NT2/D1 (cell line): ENCODE results near the gene ETFDH.
"Not testable (repeated sequence)": the region's sequence is repeated elsewhere in the genome, so short reads cannot be mapped to it uniquely, and the experiment has no call there.

Experiments
- DNase-seq: peaks from one replicate; pipeline ENCODE4 v3.0.0-alpha.2; 2011; ENCODE audit warnings: low read depth, low spot score
- H3K27me3 ChIP-seq: 2 replicates; pipeline ENCODE4 v1.6.0; 2011; ENCODE audit warnings: mild to moderate bottlenecking; ENCODE audit not compliant: insufficient read length, insufficient read depth
- H3K36me3 ChIP-seq: 2 replicates; pipeline ENCODE4 v1.6.1; 2011; ENCODE audit warnings: mild to moderate bottlenecking, low read length, mixed read lengths; ENCODE audit not compliant: insufficient read depth, insufficient read length
- H3K4me1 ChIP-seq: 2 replicates; pipeline ENCODE4 v1.5.1; 2011; ENCODE audit not compliant: insufficient read depth, insufficient read length
- H3K4me3 ChIP-seq: 2 replicates; pipeline ENCODE4 v1.5.1; 2011; ENCODE audit warnings: low read depth; ENCODE audit not compliant: insufficient read length
- H3K9ac ChIP-seq: 2 replicates; pipeline ENCODE4 v1.6.0; 2011; ENCODE audit warnings: low read depth; ENCODE audit not compliant: insufficient read length
- H3K9me3 ChIP-seq: 2 replicates; pipeline ENCODE4 v1.5.1; 2011; ENCODE audit warnings: mild to moderate bottlenecking, low read length; ENCODE audit not compliant: insufficient read depth
- SUZ12 ChIP-seq: IDR thresholded peaks from 2 replicates; pipeline ENCODE4 v1.6.1; 2011; ENCODE audit not compliant: insufficient read length, insufficient read depth; ENCODE audit errors: extremely low read depth
- YY1 ChIP-seq: IDR thresholded peaks from 2 replicates; pipeline ENCODE4 v1.6.1; 2011; ENCODE audit not compliant: insufficient read length, insufficient read depth
- ZNF274 ChIP-seq: IDR thresholded peaks from 2 replicates; pipeline ENCODE4 v1.6.1; 2011; ENCODE audit warnings: mild to moderate bottlenecking, low read depth, low read length

Gene ETFDH

DNA sequence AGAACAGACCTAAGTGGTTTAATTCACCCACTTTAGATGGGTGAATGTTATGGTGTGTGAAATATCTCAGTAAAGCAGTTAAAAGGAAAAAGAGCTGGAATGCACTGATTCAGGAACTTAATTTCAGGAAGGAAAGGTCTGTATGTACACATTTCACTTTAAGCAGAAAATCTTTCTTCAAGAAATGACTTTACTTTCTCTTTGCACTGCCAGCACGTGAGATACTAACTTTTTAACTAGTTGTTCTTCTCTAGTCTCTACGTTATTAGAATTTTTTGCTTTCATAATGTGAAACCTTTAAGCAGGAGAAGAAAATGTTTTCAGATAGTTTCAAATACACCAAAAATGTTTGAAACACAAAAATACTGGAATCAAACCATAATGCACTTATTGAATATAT lies 19.2 kb upstream of the ETFDH start:
- Histone ChIP-seq H3K36me3 (no peaks in the 10 kb centered on the region), H3K9me3 (no peaks in the 10 kb centered on the region), H3K4me3 (no peak overlapping the region), H3K4me1 (no peaks in the 10 kb centered on the region), H3K9ac (no peak overlapping the region), H3K27me3 (no peaks in the 10 kb centered on the region)
- no peak for TF ChIP-seq YY1
- TF ChIP-seq ZNF274: no peak
- no peak for TF ChIP-seq SUZ12
- no peak for DNase-seq

- Histone ChIP-seq H3K9ac (no peak overlapping the region), H3K36me3 (no peaks in the 10 kb centered on the region), H3K4me3 (no peak overlapping the region), H3K4me1 (no peaks in the 10 kb centered on the region), H3K27me3 (no peaks in the 10 kb centered on the region), H3K9me3 (no peaks in the 10 kb centered on the region)
- no peak for DNase-seq
- TF ChIP-seq SUZ12 (no peak), YY1 (no peak), ZNF274 (no peak)
Observed at GRCh38 chr4:158656439-158656838, 15.7 kb upstream of the ETFDH start.

DNA sequence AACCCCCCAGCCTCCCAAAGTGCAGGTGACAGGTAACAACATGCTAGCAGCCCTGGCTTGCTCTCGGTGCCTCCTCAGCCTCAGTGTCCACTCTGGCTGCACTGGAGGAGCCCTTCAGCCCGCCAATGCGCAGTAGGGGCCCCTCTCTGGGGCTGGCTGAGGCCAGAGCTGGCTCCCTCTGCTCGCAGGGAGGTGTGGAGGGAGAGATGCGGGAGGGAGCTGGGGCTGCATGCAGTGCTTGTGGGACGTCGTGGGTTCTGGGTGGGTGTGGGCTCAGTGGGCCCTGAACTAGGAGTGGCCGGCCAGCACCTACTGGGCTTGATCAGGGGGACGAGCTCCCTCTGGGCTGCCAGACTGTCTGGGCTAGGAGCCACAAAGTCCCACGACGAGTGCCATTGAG lies 14.8 kb upstream of the ETFDH start:
- no peak overlapping the region for H3K9ac ChIP-seq
- no peak for DNase-seq
- no peaks in the 10 kb centered on the region for H3K36me3 ChIP-seq
- H3K4me3 ChIP-seq: no peak overlapping the region
- no peaks in the 10 kb centered on the region for H3K27me3 ChIP-seq
- no peak for TF ChIP-seq YY1
- TF ChIP-seq ZNF274: no peak
- no peak for TF ChIP-seq SUZ12
- H3K4me1 ChIP-seq: no peaks in the 10 kb centered on the region
- no peaks in the 10 kb centered on the region for H3K9me3 ChIP-seq

- not testable (repeated sequence) for H3K4me3 ChIP-seq, H3K27me3 ChIP-seq, H3K4me1 ChIP-seq, H3K36me3 ChIP-seq, DNase-seq, H3K9me3 ChIP-seq, H3K9ac ChIP-seq
Observed at GRCh38 chr4:158663255-158663654, 8.8 kb upstream of the ETFDH start.

GRCh38 chr4:158663707-158664625 lies 8.1 kb upstream of the ETFDH start:
- DNase-seq: not testable (repeated sequence)

DNA sequence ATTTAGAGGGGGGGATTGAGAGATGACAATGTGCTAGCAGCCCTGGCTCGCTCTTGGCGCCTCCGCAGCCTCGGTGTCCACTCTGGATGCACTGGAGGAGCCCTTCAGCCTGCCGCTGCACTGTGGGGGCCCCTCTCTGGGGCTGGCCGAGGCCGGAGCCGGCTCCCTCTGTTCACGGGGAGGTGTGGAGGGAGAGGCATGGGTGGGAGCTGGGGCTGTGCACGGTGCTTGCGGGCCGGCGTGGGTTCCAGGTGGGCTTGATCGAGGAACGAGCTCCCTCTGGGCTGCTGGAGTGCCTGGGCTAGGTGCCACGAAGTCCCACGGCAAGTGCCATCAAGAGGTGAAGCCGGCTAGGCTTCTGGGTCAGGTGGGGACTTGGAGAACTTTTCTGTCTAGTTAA lies 7.3 kb upstream of the ETFDH start:
- TF ChIP-seq YY1: no peak
- TF ChIP-seq SUZ12: no peak
- no peak for TF ChIP-seq ZNF274
- no peak overlapping the region for H3K9ac ChIP-seq
- no peak overlapping the region for H3K4me3 ChIP-seq
- no peaks in the 10 kb centered on the region; the same call in 1 of the 2 replicates for H3K9me3 ChIP-seq
- H3K36me3 ChIP-seq: peaks cover 7% of the 10 kb centered on the region
- no peaks in the 10 kb centered on the region for H3K4me1 ChIP-seq
- no peaks in the 10 kb centered on the region for H3K27me3 ChIP-seq
- no peak for DNase-seq

More at GRCh38 chr4:158663707-158664625, 8.1 kb upstream of the ETFDH start:
- not testable (repeated sequence) for H3K36me3 ChIP-seq, H3K4me3 ChIP-seq, H3K9me3 ChIP-seq, H3K4me1 ChIP-seq, H3K27me3 ChIP-seq, H3K9ac ChIP-seq

DNA sequence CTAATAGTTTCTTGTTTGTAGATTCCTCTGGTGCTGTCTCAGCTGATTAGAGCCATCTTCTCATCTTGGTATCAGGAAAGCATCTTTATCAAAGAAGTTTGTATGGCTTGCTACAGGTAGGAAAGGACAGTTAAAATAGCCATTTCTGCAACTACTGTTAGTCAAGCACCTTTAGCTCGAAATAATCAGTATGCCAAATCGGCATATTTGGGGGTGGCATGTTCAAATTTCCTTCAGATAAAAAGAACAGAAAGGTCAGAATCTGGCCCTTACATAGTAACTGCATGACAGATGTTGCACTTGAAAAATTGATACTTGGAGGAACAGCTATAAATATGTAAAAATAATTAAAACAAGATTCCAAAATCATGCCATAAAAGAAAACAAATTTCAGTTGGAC lies 5.2 kb upstream of the ETFDH start:
- TF ChIP-seq YY1: no peak
- no peak for TF ChIP-seq ZNF274
- no peak for TF ChIP-seq SUZ12
- Histone ChIP-seq H3K9me3 (no peaks in the 10 kb centered on the region; the same call in 1 of the 2 replicates), H3K27me3 (no peaks in the 10 kb centered on the region), H3K4me3 (no peak overlapping the region), H3K9ac (no peak overlapping the region), H3K4me1 (no peaks in the 10 kb centered on the region), H3K36me3 (peaks cover 7% of the 10 kb centered on the region)
- DNase-seq: no peak

DNA sequence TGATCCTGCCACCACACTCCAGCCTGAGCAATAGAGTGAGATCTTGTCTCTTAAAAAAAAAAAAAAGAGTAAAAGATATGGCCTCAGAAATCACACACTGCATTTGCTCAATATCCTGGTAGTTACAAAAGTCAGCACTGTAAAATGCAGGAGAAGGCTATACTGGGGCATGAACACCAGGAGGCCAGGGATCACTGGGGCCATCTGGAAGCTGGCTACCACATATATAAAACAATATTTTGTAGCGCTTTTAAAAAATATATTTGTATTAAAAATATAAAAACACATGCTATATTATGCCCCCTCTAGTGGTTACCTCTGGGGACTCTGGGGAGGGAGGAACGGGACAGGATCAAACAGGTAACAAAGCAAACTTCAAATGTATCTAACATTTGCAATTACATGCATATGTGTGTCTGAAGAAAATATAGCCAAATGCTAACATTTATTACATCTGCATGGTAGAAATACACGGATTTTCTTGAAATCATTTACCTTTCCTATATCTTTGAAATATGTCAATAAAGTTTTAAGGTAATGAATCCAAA lies 4.4 kb upstream of the ETFDH start:
- Histone ChIP-seq H3K27me3 (no peaks in the 10 kb centered on the region), H3K36me3 (peaks cover 7% of the 10 kb centered on the region), H3K4me3 (no peak overlapping the region), H3K9me3 (no peaks in the 10 kb centered on the region; the same call in 1 of the 2 replicates), H3K4me1 (no peaks in the 10 kb centered on the region), H3K9ac (no peak overlapping the region)
- no peak for DNase-seq
- TF ChIP-seq ZNF274 (no peak), YY1 (no peak), SUZ12 (no peak)
